SU-DHL-6 (cell line): ENCODE data around the gene ANKHD1.
"Not testable (repeated sequence)": the region's sequence is repeated elsewhere in the genome, so short reads cannot be mapped to it uniquely, and the experiment has no call there.

Source experiments
- H2AFZ ChIP-seq: fragments of 200-600 bp; sonication (generic); 2 replicates; pipeline ENCODE4 v1.6.1; 2014; ENCODE audit warnings: low read depth, mild to moderate bottlenecking, moderate library complexity, mixed read lengths, antibody characterized with exemption, low read length; ENCODE audit not compliant: severe bottlenecking
- H3F3A ChIP-seq: fragments of 200-600 bp; shearing (Covaris generic); 2 replicates; pipeline ENCODE4 v1.6.0; 2016; ENCODE audit warnings: antibody characterized with exemption, mild to moderate bottlenecking; ENCODE audit not compliant: insufficient read depth
- H3K27ac ChIP-seq: fragments of 200-600 bp; sonication (generic); 2 replicates; pipeline ENCODE4 v1.5.1; 2016; ENCODE audit warnings: low read depth, mild to moderate bottlenecking, low read length, moderate library complexity, mixed read lengths
- H3K27me3 ChIP-seq: fragments of 200-600 bp; sonication (generic), shearing (Covaris generic); 2 replicates; pipeline ENCODE4 v1.6.0; 2014; ENCODE audit warnings: mild to moderate bottlenecking, low read length
- H3K36me3 ChIP-seq: fragments of 200-600 bp; sonication (generic); 2 replicates; pipeline ENCODE4 v1.6.1; 2014; ENCODE audit warnings: mild to moderate bottlenecking, low read length, mixed read lengths
- H3K4me2 ChIP-seq: fragments of 300-600, 200-600 bp; shearing (Covaris generic), sonication (generic); 2 replicates; pipeline ENCODE4 v1.6.0; 2014; ENCODE audit warnings: low read length, low read depth, mild to moderate bottlenecking; ENCODE audit not compliant: poor library complexity, severe bottlenecking
- H3K4me3 ChIP-seq: fragments of 200-600 bp; sonication (generic); 2 replicates; pipeline ENCODE4 v1.5.1; 2014; ENCODE audit warnings: antibody characterized with exemption, low read length, mild to moderate bottlenecking, mixed read lengths; ENCODE audit not compliant: insufficient read depth, poor library complexity, severe bottlenecking
- H3K79me2 ChIP-seq: fragments of 200-600 bp; sonication (generic); 2 replicates; pipeline ENCODE4 v1.6.1; 2014; ENCODE audit warnings: mild to moderate bottlenecking, low read length, moderate library complexity; ENCODE audit not compliant: insufficient read depth
- H3K9ac ChIP-seq: fragments of 200-600 bp; sonication (generic); 2 replicates; pipeline ENCODE4 v1.7.0; 2014; ENCODE audit warnings: mild to moderate bottlenecking, low read length
- H3K9me2 ChIP-seq: fragments of 200-600 bp; sonication (generic); replicated peaks from 2 replicates; pipeline ENCODE4 v1.6.1; 2014; ENCODE audit warnings: low read length; ENCODE audit not compliant: insufficient read depth
- H3K9me3 ChIP-seq: fragments of 200-600 bp; sonication (generic); 2 replicates; pipeline ENCODE4 v1.6.1; 2014; ENCODE audit warnings: low read length, mixed read lengths; ENCODE audit not compliant: insufficient read depth
- H4K20me1 ChIP-seq: fragments of 200-600 bp; sonication (generic); 2 replicates; pipeline ENCODE4 v1.6.1; 2014; ENCODE audit warnings: low read depth, mild to moderate bottlenecking, antibody characterized with exemption, low read length, moderate library complexity, mixed read lengths
- CTCF ChIP-seq: fragments of 200-600 bp; sonication (generic); IDR thresholded peaks from one replicate; pipeline ENCODE4 v1.5.1; 2017; ENCODE audit warnings: antibody characterized with exemption, mild to moderate bottlenecking, low read length, moderate library complexity; ENCODE audit not compliant: insufficient read depth, poor library complexity, severe bottlenecking
- EZH2phosphoT487 ChIP-seq: fragments of 200-600 bp; sonication (generic), shearing (Covaris generic); conservative IDR thresholded peaks from 2 replicates; pipeline ENCODE4 v1.6.1; 2018; ENCODE audit warnings: mild to moderate bottlenecking, antibody characterized with exemption, low read length, moderate library complexity, mixed read lengths

Gene ANKHD1

GRCh38 chr5:140432212-140432611 lies 30.6 kb downstream of the ANKHD1 start:
- Histone ChIP-seq H3K36me3 (peaks cover 20% of the 10 kb centered on the region; the same call in 1 of the 2 replicates), H3K9me2 (no peaks in the 10 kb centered on the region), H3K4me2 (no peak overlapping the region), H3K4me3 (no peak overlapping the region), H4K20me1 (peaks cover 44% of the 10 kb centered on the region), H3K27me3 (no peaks in the 10 kb centered on the region), H3K9ac (no peak overlapping the region), H3K27ac (no peak overlapping the region), H3K9me3 (no peaks in the 10 kb centered on the region), H2AFZ (no peak overlapping the region), H3F3A (peaks cover 20% of the 10 kb centered on the region), H3K79me2 (peaks cover 82% of the 10 kb centered on the region)
- no peak for TF ChIP-seq CTCF
- TF ChIP-seq EZH2phosphoT487, result no peak

- Histone ChIP-seq H3F3A (peaks cover 21% of the 10 kb centered on the region), H3K79me2 (peaks cover 86% of the 10 kb centered on the region), H3K4me2 (no peak overlapping the region), H3K36me3 (peaks cover 20% of the 10 kb centered on the region; the same call in 1 of the 2 replicates), H3K9me2 (no peaks in the 10 kb centered on the region), H3K9ac (no peak overlapping the region), H3K27me3 (no peaks in the 10 kb centered on the region), H2AFZ (no peak overlapping the region), H4K20me1 (peaks cover 48% of the 10 kb centered on the region), H3K4me3 (no peak overlapping the region), H3K27ac (no peak overlapping the region), H3K9me3 (no peaks in the 10 kb centered on the region)
- TF ChIP-seq EZH2phosphoT487 (no peak), CTCF (no peak)
These were observed 31.3 kb downstream of the ANKHD1 start for GRCh38 chr5:140432916-140433315.

- not testable (repeated sequence) for H3K4me3 ChIP-seq, H3K9me2 ChIP-seq, H3K27ac ChIP-seq, H3K79me2 ChIP-seq, H3K9ac ChIP-seq, H3K9me3 ChIP-seq, H4K20me1 ChIP-seq, H2AFZ ChIP-seq, H3K27me3 ChIP-seq, H3K4me2 ChIP-seq
- Histone ChIP-seq H3K36me3 (peaks cover 33% of the 10 kb centered on the region), H3F3A (peaks cover 12% of the 10 kb centered on the region; the same call in 1 of the 2 replicates)
These were observed 55.7 kb downstream of the ANKHD1 start for GRCh38 chr5:140457368-140457767.

GRCh38 chr5:140466981-140467742 lies 65.5 kb downstream of the ANKHD1 start:
- no peaks in the 10 kb centered on the region for H3K27me3 ChIP-seq
- no peaks in the 10 kb centered on the region for H4K20me1 ChIP-seq
- no peaks in the 10 kb centered on the region for H3K9me3 ChIP-seq
- TF ChIP-seq EZH2phosphoT487 (no peak), CTCF (no peak)
- H3K4me2 ChIP-seq, result no peak overlapping the region
- H2AFZ ChIP-seq, result no peak overlapping the region
- H3K9ac ChIP-seq, result no peak overlapping the region
- peaks cover 7% of the 10 kb centered on the region; the same call in 1 of the 2 replicates for H3F3A ChIP-seq
- peaks cover 32% of the 10 kb centered on the region for H3K36me3 ChIP-seq
- H3K4me3 ChIP-seq, result no peak overlapping the region
- H3K79me2 ChIP-seq, result no peaks in the 10 kb centered on the region; the same call in 1 of the 2 replicates
- no peaks in the 10 kb centered on the region for H3K9me2 ChIP-seq
- no peak overlapping the region for H3K27ac ChIP-seq
